HG03575 (cell line): ENCODE results near the gene ABCB10.
"Not testable (repeated sequence)": the region's sequence is repeated elsewhere in the genome, so short reads cannot be mapped to it uniquely, and the experiment has no call there.

Experiments used
- ATAC-seq: cut with Tn5 transposase; IDR thresholded peaks from one replicate; pipeline ENCODE4 v1.9.1; 2021; ENCODE audit not compliant: unreplicated experiment, insufficient number of reproducible peaks, low FRiP score; ENCODE audit errors: extremely low read depth

The ABCB10 gene

GRCh38 chr1:229578168-229579058 lies 19.9 kb upstream of the ABCB10 start:
- no peak for ATAC-seq

DNA sequence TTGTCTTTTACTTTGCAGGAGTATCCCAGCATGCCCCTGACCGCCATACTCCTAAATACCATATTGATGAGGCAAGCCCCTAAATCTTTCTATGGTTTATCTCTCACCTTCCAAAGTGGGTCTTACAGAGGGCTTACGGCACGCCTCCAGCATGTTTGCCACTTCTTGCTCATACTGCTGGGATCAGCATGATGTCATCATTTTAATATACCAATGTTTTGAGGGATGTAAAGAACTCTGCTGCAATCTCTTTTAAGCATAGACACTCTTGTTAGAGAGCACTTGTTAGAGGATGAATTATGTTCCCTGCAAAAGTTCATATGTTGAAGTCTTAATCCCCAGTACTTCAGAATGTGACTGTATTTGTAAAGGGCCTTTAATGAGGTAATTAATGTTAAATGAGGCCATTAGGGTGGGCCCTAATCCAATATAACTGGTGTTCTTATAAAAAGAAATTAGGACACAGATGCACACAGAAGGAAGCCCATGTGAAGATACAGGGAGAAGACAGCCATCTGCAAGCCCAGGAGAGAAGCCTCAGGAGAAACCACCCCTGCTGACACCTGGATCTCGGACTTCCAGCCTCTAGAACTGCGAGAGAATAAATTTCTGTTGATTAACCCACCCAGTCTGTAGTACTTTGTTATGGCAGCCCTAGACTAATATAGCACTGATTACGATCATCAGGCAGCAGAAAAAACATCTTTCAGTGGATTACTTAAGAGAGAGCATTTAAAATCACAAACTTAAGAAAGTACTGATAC lies 16.4 kb upstream of the ABCB10 start:
- ATAC-seq, result no peak

- ATAC-seq, result no peak
These were observed 13.8 kb upstream of the ABCB10 start for GRCh38 chr1:229572286-229572685.

DNA sequence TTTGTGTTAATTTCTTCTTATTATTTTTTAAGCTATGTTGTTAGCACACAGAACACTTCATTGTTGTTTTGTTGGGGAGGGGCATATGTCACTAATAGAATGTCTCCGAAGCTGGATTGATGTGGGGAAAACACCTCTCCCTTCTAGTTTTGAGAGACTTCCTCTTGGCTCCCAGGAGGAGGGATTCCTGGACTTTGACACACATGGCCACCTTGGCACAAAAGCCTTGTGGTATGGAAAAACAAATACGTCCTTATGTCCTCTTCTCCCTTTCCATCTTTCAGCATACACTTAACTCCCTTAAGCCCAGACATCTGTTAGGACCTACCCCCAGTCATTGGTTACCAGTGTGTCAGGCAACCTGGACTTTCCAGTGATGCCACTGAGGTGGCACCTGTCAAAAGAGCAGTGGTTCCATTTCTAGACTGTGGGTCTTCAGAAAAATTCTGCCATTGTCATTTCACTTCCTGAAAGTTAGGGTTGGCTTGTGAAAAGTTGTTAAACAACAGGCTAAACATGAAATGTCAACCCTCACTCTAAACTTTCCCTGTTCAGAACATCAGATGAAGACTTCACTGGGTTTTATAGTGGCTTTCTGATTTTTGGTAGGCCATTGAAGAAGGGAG lies 12.5 kb upstream of the ABCB10 start:
- ATAC-seq, result no peak

DNA sequence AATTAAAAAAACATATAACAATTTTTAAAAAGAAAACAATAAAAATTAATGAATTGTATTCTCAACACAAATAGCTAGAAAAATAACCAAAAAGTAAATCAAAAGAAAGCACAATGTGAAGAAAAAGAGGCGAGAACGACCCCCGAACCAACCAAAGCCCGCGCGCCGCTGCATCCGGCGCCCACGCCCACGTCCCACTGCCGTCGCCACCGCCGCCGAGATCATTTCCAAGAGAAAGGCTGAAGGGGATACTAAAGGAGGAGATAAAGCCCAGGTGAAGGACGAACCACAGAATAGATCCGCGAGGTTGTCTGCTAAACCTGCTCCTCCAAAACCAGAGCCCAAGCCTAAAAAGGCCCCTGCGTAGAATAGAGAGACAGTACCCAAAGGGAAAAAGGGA lies 11.8 kb upstream of the ABCB10 start:
- no peak for ATAC-seq

DNA sequence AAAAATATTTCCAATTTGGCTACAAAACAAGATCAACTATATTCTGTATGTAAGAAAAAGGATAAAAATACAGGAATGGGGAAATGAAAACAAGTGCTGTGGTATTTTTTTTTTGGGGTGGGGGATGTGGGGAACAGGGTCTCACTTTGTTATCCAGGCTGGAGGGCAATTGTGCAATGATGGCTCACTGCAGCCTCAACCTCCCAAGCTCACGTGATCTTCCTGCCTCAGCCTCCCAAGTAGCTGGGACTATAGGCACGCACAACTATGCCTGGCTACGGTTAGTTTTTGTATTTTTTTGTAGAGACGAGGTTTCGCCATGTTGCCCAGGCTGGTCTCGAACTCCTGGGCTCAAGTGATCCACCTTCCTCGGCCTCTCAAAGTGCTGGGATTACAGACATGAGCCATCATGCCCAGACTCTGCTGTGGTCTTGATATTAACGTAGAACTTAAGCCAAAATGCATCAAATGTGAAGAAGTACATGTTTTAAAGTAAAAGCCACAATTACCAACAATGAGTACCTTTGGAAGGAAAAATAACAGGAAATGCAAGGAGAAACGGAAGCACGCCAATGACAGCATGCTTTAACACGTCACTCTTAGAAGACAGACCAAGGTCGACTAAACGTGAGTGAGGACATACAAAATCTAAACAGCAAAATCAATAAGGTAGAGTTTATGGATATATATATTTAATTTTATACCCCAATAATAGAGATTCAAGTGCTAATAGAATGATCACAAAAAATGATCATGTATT lies 8.8 kb upstream of the ABCB10 start:
- no peak for ATAC-seq

GRCh38 chr1:229563701-229564100 lies 5.2 kb upstream of the ABCB10 start:
- ATAC-seq, result no peak

DNA sequence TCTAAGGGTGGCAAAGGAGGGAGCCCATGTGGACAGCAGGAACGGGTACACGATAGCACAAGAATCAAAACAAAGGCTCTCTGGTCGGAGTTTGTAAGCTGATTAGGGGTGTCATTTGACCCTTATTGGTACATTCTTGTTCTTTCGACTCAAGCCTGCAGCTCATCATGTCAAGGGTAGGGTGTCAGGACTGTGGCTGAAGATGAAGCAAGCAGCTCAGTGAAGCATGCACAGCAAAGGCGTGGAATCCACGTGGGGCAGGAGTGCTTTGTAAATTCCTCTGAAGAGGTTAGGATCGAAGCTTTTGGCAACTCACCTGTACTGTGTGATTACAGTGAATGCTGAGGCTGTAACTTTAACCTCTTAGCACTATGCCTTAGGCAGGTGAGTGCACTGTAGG lies 4.7 kb upstream of the ABCB10 start:
- ATAC-seq, result no peak

GRCh38 chr1:229562686-229563085 lies 4.2 kb upstream of the ABCB10 start:
- ATAC-seq, result no peak

DNA sequence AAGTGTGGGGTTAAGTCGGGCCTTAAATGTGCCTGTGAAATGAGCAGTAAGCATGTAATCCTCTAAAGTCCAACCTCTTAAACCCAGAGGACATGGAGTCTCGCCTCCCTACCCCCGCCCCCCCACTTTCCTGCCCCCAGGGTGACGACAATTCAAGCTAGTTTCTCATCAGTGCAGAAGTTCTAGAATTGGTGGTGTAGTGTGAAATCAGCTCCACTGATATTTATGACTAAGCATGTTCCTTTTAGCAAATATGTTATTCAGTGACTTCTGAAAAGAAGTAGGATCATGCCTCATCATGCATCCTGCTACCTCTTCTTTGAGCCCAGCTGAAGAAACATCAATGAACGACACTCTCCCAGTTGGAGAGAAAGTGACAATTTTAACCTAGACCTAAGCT lies 2.6 kb upstream of the ABCB10 start:
- no peak for ATAC-seq

DNA sequence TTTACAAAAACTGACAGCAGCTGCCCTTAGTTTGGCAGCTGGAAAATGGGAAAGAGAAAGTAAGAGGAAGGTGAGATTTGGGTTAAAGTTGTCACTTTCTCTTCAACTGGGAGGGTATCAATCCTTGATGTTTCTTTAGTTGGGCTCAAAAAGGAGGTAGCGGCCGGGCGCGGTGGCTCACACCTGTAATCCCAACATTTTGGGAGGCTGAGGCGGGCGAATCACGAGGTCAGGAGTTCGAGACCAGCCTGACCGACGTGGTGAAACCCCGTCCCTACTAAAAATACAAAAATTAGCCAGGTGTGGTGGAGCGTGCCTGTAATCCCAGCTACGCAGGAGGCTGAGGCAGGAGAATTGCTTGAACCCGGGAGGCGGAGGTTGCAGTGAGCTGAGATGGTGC lies 1.6 kb upstream of the ABCB10 start:
- not testable (repeated sequence) for ATAC-seq

- ATAC-seq, result not testable (repeated sequence)
These were observed 862 bp upstream of the ABCB10 start for GRCh38 chr1:229559336-229559801.

- ATAC-seq, result no peak
These were observed 543 bp downstream of the ABCB10 start for GRCh38 chr1:229557913-229558414.

DNA sequence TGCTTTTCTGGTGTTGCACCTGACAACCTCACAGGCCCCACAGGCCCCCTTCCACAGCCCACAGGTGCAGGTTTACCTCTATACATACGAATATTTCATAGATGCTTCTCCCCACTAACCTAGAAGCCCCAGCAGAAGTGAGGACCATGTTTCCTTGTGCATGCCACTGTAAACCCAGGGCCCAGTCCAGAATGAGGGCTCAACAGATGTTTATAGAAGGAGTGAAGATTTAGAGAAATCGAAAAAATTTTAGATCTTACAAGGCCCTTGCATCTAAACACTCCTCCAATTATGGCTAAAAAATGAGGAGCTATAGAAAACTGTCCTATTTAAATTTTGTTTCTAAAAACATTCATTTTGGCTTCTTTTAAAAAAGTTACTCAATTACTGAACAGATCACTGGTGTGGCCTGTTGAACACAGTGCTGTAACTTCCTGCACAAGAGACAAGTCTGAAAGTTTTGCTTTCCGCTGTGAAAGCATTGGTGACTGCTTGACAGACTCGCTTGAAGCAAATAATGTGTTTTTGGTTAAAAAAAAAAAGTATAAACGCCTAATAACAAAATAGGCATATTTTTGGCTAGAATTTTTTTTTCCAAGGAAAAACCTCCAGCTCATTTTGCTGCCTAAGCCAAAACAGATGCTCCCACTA lies 1.2 kb downstream of the ABCB10 start:
- ATAC-seq, result no peak

GRCh38 chr1:229554886-229555621 lies 3.5 kb downstream of the ABCB10 start:
- ATAC-seq, result no peak

- ATAC-seq, result no peak
These were observed 4.8 kb downstream of the ABCB10 start for GRCh38 chr1:229553621-229554130.

DNA sequence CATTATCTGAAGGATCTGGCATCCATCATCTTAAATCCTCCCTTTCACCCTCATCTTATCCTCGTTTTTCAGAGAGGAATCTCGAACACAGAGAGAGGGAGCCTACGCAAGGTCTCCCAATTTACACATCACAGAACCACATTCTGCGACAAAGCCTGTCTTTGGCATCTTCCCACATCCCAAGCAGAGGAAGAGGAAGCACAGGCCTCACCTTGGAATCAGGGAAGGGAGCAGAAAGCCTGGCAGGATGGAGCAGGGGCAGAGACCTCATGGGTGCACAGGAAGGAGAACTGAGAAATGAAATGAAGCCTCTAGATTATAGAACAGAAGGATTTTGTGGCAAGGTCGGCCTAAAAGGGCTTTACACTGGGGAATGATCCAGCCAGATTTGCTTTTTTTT lies 5.8 kb downstream of the ABCB10 start:
- ATAC-seq, result no peak
